Epithelial cell of proximal tubule (primary cell): Measurements from ENCODE around the gene CEP128. TPM values are rescaled to one million over a fixed set of nuclear protein-coding genes. Genes with fewer than 3 reads are reported as not detected.

Source experiments
- DNase-seq: peaks from one replicate; pipeline ENCODE4 v3.0.0-alpha.2; 2011; ENCODE audit warnings: low read depth
- H3K4me3 ChIP-seq: 2 replicates; pipeline ENCODE4 v1.5.1; 2011; ENCODE audit warnings: low read depth, mild to moderate bottlenecking, low read length
- CTCF ChIP-seq: conservative IDR thresholded peaks from 2 replicates; pipeline ENCODE4 v1.5.1; 2012; ENCODE audit warnings: low read depth, mild to moderate bottlenecking, low read length
- total RNA-seq: library from RNA; depleted of rRNA; stranded (reverse); fragments of >200 nt; gene quantifications from 2 replicates; pipeline ENCODE4 v1.2.3, GENCODE V29; 2015

The CEP128 gene
- total RNA-seq, 1 donor from 2014 or later, result 5.2 TPM

GRCh38 chr14:80679273-80679672 lies 262.3 kb downstream of the CEP128 start:
- DNase-seq, result no peak
- TF ChIP-seq CTCF, result no peak
- no peak overlapping the region for H3K4me3 ChIP-seq

GRCh38 chr14:80678436-80678835 lies 263.1 kb downstream of the CEP128 start:
- DNase-seq, result no peak
- TF ChIP-seq CTCF, result no peak
- H3K4me3 ChIP-seq, result no peak overlapping the region

- no peak for DNase-seq
These were observed 272.1 kb downstream of the CEP128 start for GRCh38 chr14:80669426-80669825.

GRCh38 chr14:80664576-80664975 lies 277.0 kb downstream of the CEP128 start:
- DNase-seq, result no peak
- TF ChIP-seq CTCF, result no peak
- H3K4me3 ChIP-seq, result no peak overlapping the region

More at GRCh38 chr14:80669426-80669825, 272.1 kb downstream of the CEP128 start:
- H3K4me3 ChIP-seq, result no peak overlapping the region
- no peak for TF ChIP-seq CTCF

- DNase-seq, result no peak
- TF ChIP-seq CTCF, result no peak
- H3K4me3 ChIP-seq, result no peak overlapping the region
These were observed 278.0 kb downstream of the CEP128 start for GRCh38 chr14:80663541-80663940.

GRCh38 chr14:80659783-80660182 lies 281.8 kb downstream of the CEP128 start:
- no peak for TF ChIP-seq CTCF
- DNase-seq, result no peak
- H3K4me3 ChIP-seq, result no peak overlapping the region

GRCh38 chr14:80658733-80659132 lies 282.8 kb downstream of the CEP128 start:
- no peak overlapping the region for H3K4me3 ChIP-seq
- DNase-seq, result no peak
- TF ChIP-seq CTCF, result no peak
